ENCODE data around the gene UBE2J1. TPM values are rescaled to one million over a fixed set of nuclear protein-coding genes. Genes with fewer than 3 reads are reported as not detected.

The UBE2J1 gene
- total and polyA plus RNA-seq, 10 of the 15 experiments (the other 5 are each of a cell fraction or from before 2014, with no cell fraction given) = 48.7 to 131 (median 90.0) TPM

DNA sequence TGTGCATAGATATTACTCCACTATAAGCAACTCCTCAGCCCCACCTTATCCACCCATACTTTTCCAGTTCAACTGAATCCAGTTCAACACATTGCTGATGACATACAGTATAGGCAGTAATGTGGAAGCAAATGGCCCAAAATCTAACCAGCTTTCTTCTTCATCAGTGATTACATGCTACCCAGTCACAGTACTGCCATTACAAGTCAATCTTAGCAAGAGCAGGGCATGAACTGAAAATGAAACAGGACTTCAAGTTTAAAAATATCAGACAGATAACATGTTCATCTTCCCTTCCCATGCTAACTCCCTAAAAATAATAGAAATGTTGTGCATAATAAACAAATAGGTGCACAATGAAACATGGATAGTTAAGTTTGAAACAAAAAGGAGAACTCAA lies 40.3 kb upstream of the UBE2J1 start:
- Histone ChIP-seq H2AFZ (ENCODE audit: control insufficient read depth, low read depth, low read length) (peak overlapping the region; percentile 26), H3K4me1 (ENCODE audit: control insufficient read depth, insufficient read depth, low read length) (peaks cover 18% of the 10 kb centered on the region), H4K20me1 (ENCODE audit: control insufficient read depth, insufficient read depth) (no peaks in the 10 kb centered on the region), H3K9me3 (replicated peaks; ENCODE audit: control insufficient read depth, insufficient read depth, low read length) (peaks cover 4% of the 10 kb centered on the region; the same call in 2 of the 3 replicates), H3K4me2 (ENCODE audit: control insufficient read depth, insufficient read depth) (peak overlapping the region; percentile 59), H3K27me3 (replicated peaks in 1 of 2; ENCODE audit: control insufficient read depth in 2 of 2, insufficient read depth in 2 of 2, low read length in 1 of 2) (no peaks in the 10 kb centered on the region), H3K27ac (ENCODE audit: control insufficient read depth, insufficient read depth) (peak overlapping the region; percentile 61), H3K36me3 (ENCODE audit: control insufficient read depth in 2 of 2, insufficient read depth in 2 of 2, low read length in 1 of 2) (no peaks in the 10 kb centered on the region), H3K4me3 (0 out of 2 replicates have a peak overlapping the region, but pooled peaks have one; percentile 24), H3K79me2 (ENCODE audit: control insufficient read depth, insufficient read depth, low read length) (peaks cover 42% of the 10 kb centered on the region), H3K9ac (ENCODE audit: control insufficient read depth, insufficient read depth, low read length) (no peak overlapping the region)
- SMC1A ChIA-PET (ENCODE audit: uncharacterized antibody, unreplicated experiment) = interaction anchor here (1.6 kb wide), 1 partner anchor 21 kb away, joined by 6 read pairs; no protein-coding TSS in a partner anchor
- intact Hi-C loops (cut with micrococcal nuclease; ENCODE audit: unreplicated experiment) (no loop called here), in situ Hi-C loops (cut with MboI) (no loop called here)
- ATAC-seq (peak; percentile 60), DNase-seq (ENCODE audit: low read depth, low spot score) (no peak), FAIRE-seq (peak; percentile 88)
- TF ChIP-seq, protein P1, sequence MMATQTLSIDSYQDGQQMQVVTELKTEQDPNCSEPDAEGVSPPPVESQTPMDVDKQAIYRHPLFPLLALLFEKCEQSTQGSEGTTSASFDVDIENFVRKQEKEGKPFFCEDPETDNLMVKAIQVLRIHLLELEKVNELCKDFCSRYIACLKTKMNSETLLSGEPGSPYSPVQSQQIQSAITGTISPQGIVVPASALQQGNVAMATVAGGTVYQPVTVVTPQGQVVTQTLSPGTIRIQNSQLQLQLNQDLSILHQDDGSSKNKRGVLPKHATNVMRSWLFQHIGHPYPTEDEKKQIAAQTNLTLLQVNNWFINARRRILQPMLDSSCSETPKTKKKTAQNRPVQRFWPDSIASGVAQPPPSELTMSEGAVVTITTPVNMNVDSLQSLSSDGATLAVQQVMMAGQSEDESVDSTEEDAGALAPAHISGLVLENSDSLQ (IDR thresholded peaks at IDR 0.05) = peak; percentile 23; the same call in 1 of the 2 replicates
- TF ChIP-seq, protein P2, sequence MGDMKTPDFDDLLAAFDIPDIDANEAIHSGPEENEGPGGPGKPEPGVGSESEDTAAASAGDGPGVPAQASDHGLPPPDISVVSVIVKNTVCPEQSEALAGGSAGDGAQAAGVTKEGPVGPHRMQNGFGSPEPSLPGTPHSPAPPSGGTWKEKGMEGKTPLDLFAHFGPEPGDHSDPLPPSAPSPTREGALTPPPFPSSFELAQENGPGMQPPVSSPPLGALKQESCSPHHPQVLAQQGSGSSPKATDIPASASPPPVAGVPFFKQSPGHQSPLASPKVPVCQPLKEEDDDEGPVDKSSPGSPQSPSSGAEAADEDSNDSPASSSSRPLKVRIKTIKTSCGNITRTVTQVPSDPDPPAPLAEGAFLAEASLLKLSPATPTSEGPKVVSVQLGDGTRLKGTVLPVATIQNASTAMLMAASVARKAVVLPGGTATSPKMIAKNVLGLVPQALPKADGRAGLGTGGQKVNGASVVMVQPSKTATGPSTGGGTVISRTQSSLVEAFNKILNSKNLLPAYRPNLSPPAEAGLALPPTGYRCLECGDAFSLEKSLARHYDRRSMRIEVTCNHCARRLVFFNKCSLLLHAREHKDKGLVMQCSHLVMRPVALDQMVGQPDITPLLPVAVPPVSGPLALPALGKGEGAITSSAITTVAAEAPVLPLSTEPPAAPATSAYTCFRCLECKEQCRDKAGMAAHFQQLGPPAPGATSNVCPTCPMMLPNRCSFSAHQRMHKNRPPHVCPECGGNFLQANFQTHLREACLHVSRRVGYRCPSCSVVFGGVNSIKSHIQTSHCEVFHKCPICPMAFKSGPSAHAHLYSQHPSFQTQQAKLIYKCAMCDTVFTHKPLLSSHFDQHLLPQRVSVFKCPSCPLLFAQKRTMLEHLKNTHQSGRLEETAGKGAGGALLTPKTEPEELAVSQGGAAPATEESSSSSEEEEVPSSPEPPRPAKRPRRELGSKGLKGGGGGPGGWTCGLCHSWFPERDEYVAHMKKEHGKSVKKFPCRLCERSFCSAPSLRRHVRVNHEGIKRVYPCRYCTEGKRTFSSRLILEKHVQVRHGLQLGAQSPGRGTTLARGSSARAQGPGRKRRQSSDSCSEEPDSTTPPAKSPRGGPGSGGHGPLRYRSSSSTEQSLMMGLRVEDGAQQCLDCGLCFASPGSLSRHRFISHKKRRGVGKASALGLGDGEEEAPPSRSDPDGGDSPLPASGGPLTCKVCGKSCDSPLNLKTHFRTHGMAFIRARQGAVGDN (IDR thresholded peaks at IDR 0.05) = no peak
- POLR2A ChIA-PET = interaction anchor here (0.5 kb wide), 1 partner anchor 58 kb away, joined by 4 read pairs; no protein-coding TSS in a partner anchor
- CTCF ChIA-PET = interaction anchor here (1.0 kb wide), 1 partner anchor 40 kb away, joined by 3 read pairs; no protein-coding TSS in a partner anchor
- no TSS peak for BruUV-seq (replicated peaks)
- RAD21 ChIA-PET (ENCODE audit: unreplicated experiment) = no interaction called here
